IMR-90 (cell line): ENCODE results near the gene CLIC4. TPM values are rescaled to one million over a fixed set of nuclear protein-coding genes. Genes with fewer than 3 reads are reported as not detected.

Experiments
- ATAC-seq: fragments of 200-7000 bp; cut with Tn5 transposase; 2 replicates; pipeline ENCODE4 v1.9.1; 2020; ENCODE audit warnings: low read depth, mild to moderate bottlenecking, moderate library complexity
- BruUV-seq: library from RNA; stranded (reverse); fragments of 400-500 nt; replicated peaks from 2 replicates; lab custom pipeline; 2021; lab: Mats Ljungman, UMichigan
- CTCF ChIA-PET: fragments of 300-600 bp; formaldehyde crosslinking; extraction: SDS; loops from one replicate; lab custom pipeline; 2021; ENCODE audit warnings: antibody characterized with exemption; lab: Yijun Ruan, JAX
- POLR2A ChIA-PET: fragments of 300-600 bp; sonication (Branson Sonifier 250); formaldehyde crosslinking; loops from one replicate; lab custom pipeline; 2022; ENCODE audit warnings: antibody characterized with exemption; ENCODE audit not compliant: unreplicated experiment; lab: Charles Lee
- DNase-seq: peaks from one replicate; pipeline ENCODE4 v3.0.0; 2013
- H2AFZ ChIP-seq: replicated peaks from 2 replicates; pipeline ENCODE3; 2013; ENCODE audit warnings: low read length, mild to moderate bottlenecking; ENCODE audit not compliant: poor library complexity
- H2AK5ac ChIP-seq: 2 replicates; pipeline ENCODE4 v1.6.1; 2013; ENCODE audit warnings: low read depth, low read length, inconsistent platforms
- H2AK9ac ChIP-seq: replicated peaks from 2 replicates; pipeline ENCODE3; 2013; ENCODE audit warnings: mild to moderate bottlenecking, low read depth, low read length, moderate library complexity; ENCODE audit not compliant: poor library complexity
- H2BK120ac ChIP-seq: 2 replicates; pipeline ENCODE4 v1.6.1; 2013; ENCODE audit warnings: low read depth, low read length, inconsistent platforms
- H2BK15ac ChIP-seq: 3 replicates; pipeline ENCODE4 v1.6.1; 2013; ENCODE audit warnings: low read depth, low read length, inconsistent platforms
- H2BK20ac ChIP-seq: 2 replicates; pipeline ENCODE4 v1.6.1; 2013; ENCODE audit warnings: low read depth, mild to moderate bottlenecking, inconsistent platforms, low read length, moderate library complexity
- H2BK5ac ChIP-seq: 2 replicates; pipeline ENCODE4 v1.6.1; 2013; ENCODE audit warnings: mild to moderate bottlenecking, low read depth, low read length, inconsistent platforms; ENCODE audit not compliant: poor library complexity, severe bottlenecking
- H3K14ac ChIP-seq: replicated peaks from 2 replicates; pipeline ENCODE4 v1.6.1; 2013; ENCODE audit warnings: low read depth, low read length, inconsistent platforms
- H3K18ac ChIP-seq: 2 replicates; pipeline ENCODE4 v1.6.1; 2013; ENCODE audit warnings: low read depth, low read length, control low read depth
- H3K23ac ChIP-seq: 2 replicates; pipeline ENCODE4 v1.6.1; 2013; ENCODE audit warnings: low read depth, low read length, inconsistent platforms
- H3K27ac ChIP-seq: 2 replicates; pipeline ENCODE4 v1.5.1; 2013; ENCODE audit warnings: mild to moderate bottlenecking, control low read depth, low read length; ENCODE audit not compliant: insufficient read depth
- H3K27me3 ChIP-seq: 2 replicates; pipeline ENCODE4 v1.6.1; 2013; ENCODE audit warnings: low read length; ENCODE audit not compliant: control insufficient read depth, insufficient read depth
- H3K36me3 ChIP-seq: 2 replicates; pipeline ENCODE4 v1.6.1; 2013; ENCODE audit warnings: low read length, mixed read lengths; ENCODE audit not compliant: control insufficient read depth, insufficient read depth
- H3K4ac ChIP-seq: 2 replicates; pipeline ENCODE4 v1.6.1; 2013; ENCODE audit warnings: low read depth, low read length, inconsistent platforms
- H3K4me1 ChIP-seq: 2 replicates; pipeline ENCODE4 v1.6.1; 2013; ENCODE audit warnings: low read length, mixed read lengths; ENCODE audit not compliant: control insufficient read depth, insufficient read depth
- H3K4me2 ChIP-seq: 2 replicates; pipeline ENCODE4 v1.6.1; 2013; ENCODE audit warnings: low read depth, mild to moderate bottlenecking, control low read depth, low read length, moderate library complexity
- H3K4me3 ChIP-seq: 2 replicates; pipeline ENCODE4 v1.5.1; 2013; ENCODE audit warnings: low read depth, mild to moderate bottlenecking, control low read depth, low read length, moderate library complexity; ENCODE audit not compliant: insufficient read depth
- H3K56ac ChIP-seq: 2 replicates; pipeline ENCODE4 v1.6.1; 2013; ENCODE audit warnings: low read length, inconsistent platforms; ENCODE audit not compliant: insufficient read depth; ENCODE audit errors: extremely low read depth
- H3K79me1 ChIP-seq, 2 experiments: 2 replicates each; pipeline ENCODE4 v1.6.1; 2013; ENCODE audit warnings: low read length in 2 of 2, inconsistent platforms in 1 of 2, low read depth in 1 of 2
- H3K9ac ChIP-seq: 2 replicates; pipeline ENCODE4 v1.6.1; 2013; ENCODE audit warnings: low read depth, low read length, control low read depth
- H3K9me1 ChIP-seq: 2 replicates; pipeline ENCODE4 v1.6.1; 2013; ENCODE audit warnings: low read length, inconsistent platforms; ENCODE audit not compliant: insufficient read depth
- H3K9me3 ChIP-seq: 2 replicates; pipeline ENCODE4 v1.6.1; 2013; ENCODE audit warnings: low read length; ENCODE audit not compliant: control insufficient read depth, insufficient read depth
- H4K20me1 ChIP-seq: 2 replicates; pipeline ENCODE4 v1.6.1; 2013; ENCODE audit warnings: low read length, inconsistent platforms; ENCODE audit not compliant: insufficient read depth
- H4K5ac ChIP-seq: 2 replicates; pipeline ENCODE4 v1.6.1; 2013; ENCODE audit warnings: mild to moderate bottlenecking, low read depth, low read length, control low read depth
- H4K8ac ChIP-seq, 2 experiments: 2 replicates each; pipeline ENCODE4 v1.6.1; 2013; ENCODE audit warnings: low read depth in 2 of 2, low read length in 2 of 2, control low read depth in 1 of 2, inconsistent platforms in 1 of 2
- H4K91ac ChIP-seq: 2 replicates; pipeline ENCODE4 v1.6.1; 2013; ENCODE audit warnings: low read depth, low read length, inconsistent platforms; ENCODE audit not compliant: insufficient read depth
- CEBPB ChIP-seq: IDR thresholded peaks from 2 replicates; pipeline ENCODE4 v1.6.1; 2012; ENCODE audit warnings: low read depth, low read length, improper control_type of control experiment
- dilution Hi-C: fragments of 300-500 bp; cut with HindIII; formaldehyde crosslinking; loops from one replicate; pipeline ENCODE4 v1.14.3; 2018; ENCODE audit warnings: low sequenced_read_pairs; ENCODE audit not compliant: unreplicated experiment
- in situ Hi-C: fragments of 300-500 bp; cut with MboI; formaldehyde crosslinking; loops from 3 replicates; pipeline ENCODE4 v1.14.3; 2019; ENCODE audit warnings: low sequenced_read_pairs, inconsistent platforms, mixed read lengths
- intact Hi-C: fragments of 100-400 bp; cut with micrococcal nuclease; formaldehyde crosslinking; loops from 2 replicates; pipeline ENCODE4 v1.10.0; 2022
- polyA plus RNA-seq, 3 experiments: library from polyadenylated mRNA; depleted of rRNA; stranded (reverse); fragments of >200 nt; gene quantifications; 2 replicates each; pipeline ENCODE4 v1.2.3, GENCODE V29; 2012; ENCODE audit warnings: low replicate concordance in 1 of 3
- total RNA-seq: library from RNA; depleted of rRNA; stranded (reverse); fragments of >200 nt; gene quantifications from 2 replicates; pipeline ENCODE4 v1.2.3, GENCODE V29; 2012
- TF ChIP-seq, protein P1 (sequence below): conservative IDR thresholded peaks from 2 replicates; pipeline ENCODE4 v1.5.1; 2012; ENCODE audit warnings: mild to moderate bottlenecking, low read depth, low read length, improper control_type of control experiment

CLIC4 gene
- total and polyA plus RNA-seq, 2 of the 4 experiments (the other 2 are of a cell fraction): 242 to 392 TPM

DNA sequence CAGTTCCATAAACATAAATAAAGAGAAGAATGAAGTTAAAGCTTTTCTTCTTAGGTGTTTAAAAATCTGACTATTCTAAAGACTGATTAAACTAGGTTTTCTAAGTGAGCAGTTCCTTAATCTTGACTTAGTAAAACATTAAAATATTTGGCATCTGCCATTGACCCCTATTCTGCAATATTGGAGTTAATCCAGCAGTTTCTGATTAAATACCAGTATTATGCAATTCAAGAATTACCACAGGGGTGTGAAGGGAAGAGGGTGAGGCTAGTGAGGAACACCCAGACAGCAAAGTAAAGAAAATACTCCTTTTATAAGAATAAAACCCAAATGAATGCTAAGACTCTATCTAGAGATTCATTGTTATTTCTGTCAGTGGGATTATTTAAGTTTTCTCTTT lies 40.9 kb downstream of the CLIC4 start:
- Histone ChIP-seq H2AFZ (no peak overlapping the region), H4K5ac (no peak overlapping the region), H2BK120ac (no peak overlapping the region), H4K8ac (no peak overlapping the region), H2BK5ac (peak overlapping the region; percentile 70), H2AK5ac (no peak overlapping the region), H3K4me1 (peaks cover 6% of the 10 kb centered on the region; the same call in 1 of the 2 replicates), H4K20me1 (peaks cover 85% of the 10 kb centered on the region), H3K4me3 (no peak overlapping the region), H3K4me2 (no peak overlapping the region; the same call in 1 of the 2 replicates), H3K9ac (no peak overlapping the region), H3K36me3 (peaks cover 8% of the 10 kb centered on the region), H3K9me1 (peaks cover 11% of the 10 kb centered on the region; the same call in 1 of the 2 replicates), H2AK9ac (no peak overlapping the region), H3K56ac (no peak overlapping the region), H3K23ac (no peak overlapping the region), H3K9me3 (no peaks in the 10 kb centered on the region), H3K27me3 (no peaks in the 10 kb centered on the region), H3K18ac (no peak overlapping the region), H3K27ac (no peak overlapping the region), H4K91ac (no peak overlapping the region), H3K14ac (no peak overlapping the region), H3K79me1 (peaks cover 0 to 52% of the 10 kb centered on the region in 2 experiments; a peak in 2 of 4 replicates), H3K4ac (no peak overlapping the region), H2BK15ac (no peak overlapping the region), H2BK20ac (no peak overlapping the region)
- in situ Hi-C loops (no loop called here), dilution Hi-C loops (no loop called here), intact Hi-C loops (no loop called here)
- no TSS peak for BruUV-seq
- ATAC-seq (no peak), DNase-seq (peak; percentile 21)
- ChIA-PET POLR2A (no interaction called here), CTCF (no interaction called here)
- TF ChIP-seq, protein P1, sequence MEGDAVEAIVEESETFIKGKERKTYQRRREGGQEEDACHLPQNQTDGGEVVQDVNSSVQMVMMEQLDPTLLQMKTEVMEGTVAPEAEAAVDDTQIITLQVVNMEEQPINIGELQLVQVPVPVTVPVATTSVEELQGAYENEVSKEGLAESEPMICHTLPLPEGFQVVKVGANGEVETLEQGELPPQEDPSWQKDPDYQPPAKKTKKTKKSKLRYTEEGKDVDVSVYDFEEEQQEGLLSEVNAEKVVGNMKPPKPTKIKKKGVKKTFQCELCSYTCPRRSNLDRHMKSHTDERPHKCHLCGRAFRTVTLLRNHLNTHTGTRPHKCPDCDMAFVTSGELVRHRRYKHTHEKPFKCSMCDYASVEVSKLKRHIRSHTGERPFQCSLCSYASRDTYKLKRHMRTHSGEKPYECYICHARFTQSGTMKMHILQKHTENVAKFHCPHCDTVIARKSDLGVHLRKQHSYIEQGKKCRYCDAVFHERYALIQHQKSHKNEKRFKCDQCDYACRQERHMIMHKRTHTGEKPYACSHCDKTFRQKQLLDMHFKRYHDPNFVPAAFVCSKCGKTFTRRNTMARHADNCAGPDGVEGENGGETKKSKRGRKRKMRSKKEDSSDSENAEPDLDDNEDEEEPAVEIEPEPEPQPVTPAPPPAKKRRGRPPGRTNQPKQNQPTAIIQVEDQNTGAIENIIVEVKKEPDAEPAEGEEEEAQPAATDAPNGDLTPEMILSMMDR: no peak
- peak; percentile 69 for TF ChIP-seq CEBPB
